ENCODE data around the gene FARS2. TPM values are rescaled to one million over a fixed set of nuclear protein-coding genes. Genes with fewer than 3 reads are reported as not detected.

FARS2 gene
- total RNA-seq, 4 donors from 2014 or later: 2.6 to 21.9 (median 15.0) TPM

DNA sequence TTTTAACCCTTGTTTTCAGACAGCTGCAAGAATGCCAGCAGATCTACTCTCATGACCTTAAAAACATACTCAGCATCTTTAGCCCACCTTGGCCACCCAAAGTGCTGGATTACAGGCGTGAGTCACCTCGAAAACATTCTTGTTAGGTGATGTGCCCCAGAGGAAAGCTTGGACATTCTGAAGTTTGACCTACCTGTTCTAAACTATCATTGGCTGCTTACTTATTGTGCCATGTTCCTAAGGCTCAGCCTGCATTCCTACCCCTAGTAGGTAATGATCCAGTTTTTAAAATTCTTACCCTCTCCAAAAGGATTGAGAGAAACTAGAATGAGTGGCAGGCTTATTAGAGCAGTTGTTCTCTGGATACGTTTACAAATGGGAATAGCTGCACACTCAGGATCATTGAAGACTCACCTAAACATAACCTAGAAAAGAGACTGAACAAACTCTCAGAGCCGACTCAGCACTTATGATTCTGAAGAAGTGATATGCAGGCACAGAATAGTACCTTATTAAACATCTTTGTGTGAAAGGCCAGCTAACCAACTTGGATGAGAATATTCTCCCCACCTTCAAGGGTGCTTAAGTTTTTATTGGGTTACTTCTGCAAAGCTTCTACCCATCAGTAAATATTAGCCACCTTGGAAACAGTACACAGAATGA is 383.3 kb downstream of the FARS2 start:
- H3K9me3 ChIP-seq: peaks cover 7 to 8% of the 10 kb centered on the region in 2 donors
- no peak overlapping the region for H3K4me3 ChIP-seq
- TF ChIP-seq EP300 (IDR thresholded peaks at IDR 0.05; ENCODE audit: low read depth): no peak
- no peak for TF ChIP-seq POLR2A (IDR thresholded peaks at IDR 0.05)
- TF ChIP-seq, protein P1, sequence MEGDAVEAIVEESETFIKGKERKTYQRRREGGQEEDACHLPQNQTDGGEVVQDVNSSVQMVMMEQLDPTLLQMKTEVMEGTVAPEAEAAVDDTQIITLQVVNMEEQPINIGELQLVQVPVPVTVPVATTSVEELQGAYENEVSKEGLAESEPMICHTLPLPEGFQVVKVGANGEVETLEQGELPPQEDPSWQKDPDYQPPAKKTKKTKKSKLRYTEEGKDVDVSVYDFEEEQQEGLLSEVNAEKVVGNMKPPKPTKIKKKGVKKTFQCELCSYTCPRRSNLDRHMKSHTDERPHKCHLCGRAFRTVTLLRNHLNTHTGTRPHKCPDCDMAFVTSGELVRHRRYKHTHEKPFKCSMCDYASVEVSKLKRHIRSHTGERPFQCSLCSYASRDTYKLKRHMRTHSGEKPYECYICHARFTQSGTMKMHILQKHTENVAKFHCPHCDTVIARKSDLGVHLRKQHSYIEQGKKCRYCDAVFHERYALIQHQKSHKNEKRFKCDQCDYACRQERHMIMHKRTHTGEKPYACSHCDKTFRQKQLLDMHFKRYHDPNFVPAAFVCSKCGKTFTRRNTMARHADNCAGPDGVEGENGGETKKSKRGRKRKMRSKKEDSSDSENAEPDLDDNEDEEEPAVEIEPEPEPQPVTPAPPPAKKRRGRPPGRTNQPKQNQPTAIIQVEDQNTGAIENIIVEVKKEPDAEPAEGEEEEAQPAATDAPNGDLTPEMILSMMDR (IDR thresholded peaks at IDR 0.05): no peak
- TF ChIP-seq POLR2AphosphoS5 (IDR thresholded peaks at IDR 0.05): no peak
- H3K4me1 ChIP-seq: no peaks in the 10 kb centered on the region
- H3K36me3 ChIP-seq: no peaks in the 10 kb centered on the region
- in situ Hi-C loops (cut with MboI; ENCODE audit: low pct_ligation_motif_present in 1 of 4, low pct_unique_long_range_greater_than_20kb in 1 of 4, low sequenced_read_pairs in 3 of 4) (no loop called here), intact Hi-C loops (cut with DNase I; ENCODE audit: low total_unique reads) (no loop called here)
- no peak overlapping the region for H3K27ac ChIP-seq
- DNase-seq: no peak
- 92 to 100% methylated on average over 2 to 4 of the region's 4 CpGs for WGBS, 2 donors (ENCODE audit: low coverage in 1 of 2)
- H3K27me3 ChIP-seq: no peaks in the 10 kb centered on the region

DNA sequence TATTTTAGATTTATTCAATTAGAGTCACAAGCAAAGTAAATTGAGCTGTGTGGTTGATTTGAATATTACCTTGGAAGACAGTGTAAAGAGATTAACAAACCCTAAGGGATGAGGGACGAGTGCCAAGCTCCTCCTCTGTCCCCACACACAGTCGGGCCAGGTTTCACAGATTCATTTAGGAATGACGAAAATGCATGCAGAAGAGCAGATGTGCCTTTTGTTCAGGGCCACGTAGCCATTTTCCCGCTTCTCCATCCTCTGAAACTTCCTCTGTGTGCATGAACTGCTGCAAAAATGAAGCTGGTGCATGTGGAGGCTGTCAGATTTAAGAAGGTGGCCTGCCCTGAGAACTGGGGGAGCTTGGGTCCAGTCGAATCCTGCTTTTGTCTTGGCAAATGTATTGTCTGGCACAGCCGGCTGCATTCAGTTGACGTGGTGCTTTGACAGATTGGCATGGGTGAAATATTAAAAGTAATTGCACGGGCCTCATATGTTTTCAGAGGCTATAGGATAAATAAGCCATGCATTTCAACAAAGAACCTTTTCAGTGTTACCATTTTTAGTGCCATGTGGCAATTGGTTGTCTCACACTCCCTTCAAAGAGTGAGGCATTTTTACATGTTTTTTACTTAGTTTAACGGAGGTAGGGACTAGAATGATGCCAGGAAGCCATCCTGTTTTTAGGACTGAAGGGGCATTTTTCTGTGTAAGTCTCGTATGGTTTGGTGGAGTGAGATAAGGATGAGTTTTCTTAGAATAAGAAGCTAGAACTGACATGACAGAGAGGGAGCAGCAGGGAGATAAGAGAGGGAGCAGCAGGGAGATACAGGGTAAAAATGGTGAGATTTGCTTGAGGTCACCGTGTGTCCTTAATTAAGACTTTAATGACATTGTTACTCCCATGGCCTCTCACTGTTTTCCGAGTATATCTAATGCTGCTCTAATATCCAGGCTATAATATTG is 384.3 kb downstream of the FARS2 start:
- DNase-seq: no peak
- intact Hi-C loops (cut with DNase I; ENCODE audit: low total_unique reads) (no loop called here), in situ Hi-C loops (cut with MboI; ENCODE audit: low pct_ligation_motif_present in 1 of 4, low pct_unique_long_range_greater_than_20kb in 1 of 4, low sequenced_read_pairs in 3 of 4) (no loop called here)
- H3K4me1 ChIP-seq: no peaks in the 10 kb centered on the region
- no peak overlapping the region for H3K27ac ChIP-seq
- H3K9me3 ChIP-seq: peaks cover under 1 to 4% of the 10 kb centered on the region in 2 donors
- H3K4me3 ChIP-seq: no peak overlapping the region
- H3K27me3 ChIP-seq: no peaks in the 10 kb centered on the region
- 90% methylated on average over 9 to 13 of the region's 13 CpGs for WGBS, 2 donors (ENCODE audit: low coverage in 1 of 2)
- TF ChIP-seq, protein P1 (IDR thresholded peaks at IDR 0.05): no peak
- TF ChIP-seq EP300 (IDR thresholded peaks at IDR 0.05; ENCODE audit: low read depth): no peak
- no peak for TF ChIP-seq POLR2AphosphoS5 (IDR thresholded peaks at IDR 0.05)
- no peak for TF ChIP-seq POLR2A (IDR thresholded peaks at IDR 0.05)
- H3K36me3 ChIP-seq: no peaks in the 10 kb centered on the region

DNA sequence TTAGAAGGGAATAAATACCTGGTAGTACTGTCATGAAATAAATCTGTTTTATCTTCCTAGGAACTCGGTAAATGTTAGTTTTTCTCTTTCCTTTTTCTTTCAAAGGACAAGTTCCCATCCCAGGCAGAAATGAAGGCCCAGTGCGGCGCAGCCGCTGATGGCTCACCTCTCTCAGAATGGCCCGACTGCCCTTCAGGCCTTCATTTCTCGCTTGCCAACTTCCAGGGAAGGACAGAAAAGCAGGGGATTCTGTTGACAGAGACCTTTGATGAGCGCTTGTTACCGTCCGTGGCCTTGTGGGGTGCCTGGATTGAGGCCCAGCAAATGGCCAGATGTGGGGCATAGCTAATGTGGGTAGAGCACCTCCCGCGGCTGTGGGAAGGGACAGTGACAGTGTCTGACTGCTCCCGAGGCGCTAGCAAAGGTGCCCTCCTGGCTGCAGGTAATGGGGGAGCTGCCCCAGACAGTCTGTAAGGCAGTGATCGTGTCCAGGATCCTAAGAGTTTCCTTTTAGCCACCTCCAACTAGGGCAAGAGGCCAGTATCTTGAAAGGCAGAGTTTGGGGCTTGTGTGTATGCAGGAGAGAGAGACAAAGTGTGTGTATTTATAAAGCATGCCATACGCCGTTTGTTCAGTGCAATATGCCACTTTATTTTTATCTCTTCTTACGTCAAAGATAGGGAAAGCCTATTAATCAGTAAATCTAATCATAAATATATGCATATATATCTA is 391.3 kb downstream of the FARS2 start:
- H3K4me3 ChIP-seq: no peak overlapping the region
- no peak for TF ChIP-seq POLR2A (IDR thresholded peaks at IDR 0.05)
- no peak for TF ChIP-seq POLR2AphosphoS5 (IDR thresholded peaks at IDR 0.05)
- no peak for TF ChIP-seq EP300 (IDR thresholded peaks at IDR 0.05; ENCODE audit: low read depth)
- TF ChIP-seq, protein P1 (IDR thresholded peaks at IDR 0.05): no peak
- H3K9me3 ChIP-seq: no peaks in the 10 kb centered on the region
- H3K27me3 ChIP-seq: no peaks in the 10 kb centered on the region
- DNase-seq: no peak
- no peak overlapping the region for H3K27ac ChIP-seq
- H3K36me3 ChIP-seq: no peaks in the 10 kb centered on the region
- WGBS, 2 donors (ENCODE audit: low coverage in 1 of 2): 96 to 98% methylated on average over 6 to 17 of the region's 17 CpGs
- intact Hi-C loops (cut with DNase I; ENCODE audit: low total_unique reads) (no loop called here), in situ Hi-C loops (cut with MboI; ENCODE audit: low pct_ligation_motif_present in 1 of 4, low pct_unique_long_range_greater_than_20kb in 1 of 4, low sequenced_read_pairs in 3 of 4) (no loop called here)
- H3K4me1 ChIP-seq: no peaks in the 10 kb centered on the region

DNA sequence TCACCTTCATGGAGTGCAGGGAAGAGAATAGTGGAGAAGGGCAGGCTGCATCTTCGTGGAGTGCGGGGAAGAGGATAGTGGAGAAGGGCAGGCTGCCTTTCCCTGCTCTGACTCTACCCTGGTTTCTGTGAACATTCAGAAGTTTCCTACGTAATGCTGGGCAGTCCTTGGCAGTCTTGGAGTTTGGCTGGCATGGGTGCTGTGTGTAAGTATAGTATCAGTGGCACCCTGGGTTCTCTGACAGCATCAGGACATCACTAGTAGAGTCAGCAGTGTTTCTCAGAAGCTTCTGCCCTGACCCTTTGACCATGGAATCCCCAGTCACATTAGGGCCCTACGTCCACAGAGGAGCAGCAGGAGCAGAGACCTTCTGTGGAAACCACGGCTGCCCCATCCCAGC is 392.5 kb downstream of the FARS2 start:
- H3K4me1 ChIP-seq: no peaks in the 10 kb centered on the region
- no peaks in the 10 kb centered on the region for H3K9me3 ChIP-seq
- no peaks in the 10 kb centered on the region for H3K27me3 ChIP-seq
- no peak overlapping the region for H3K27ac ChIP-seq
- intact Hi-C loops (cut with DNase I; ENCODE audit: low total_unique reads) (no loop called here), in situ Hi-C loops (cut with MboI; ENCODE audit: low pct_ligation_motif_present in 1 of 4, low pct_unique_long_range_greater_than_20kb in 1 of 4, low sequenced_read_pairs in 3 of 4) (no loop called here)
- TF ChIP-seq, protein P1 (IDR thresholded peaks at IDR 0.05): no peak
- TF ChIP-seq POLR2AphosphoS5 (IDR thresholded peaks at IDR 0.05): no peak
- TF ChIP-seq EP300 (IDR thresholded peaks at IDR 0.05; ENCODE audit: low read depth): no peak
- TF ChIP-seq POLR2A (IDR thresholded peaks at IDR 0.05): no peak
- no peak overlapping the region for H3K4me3 ChIP-seq
- H3K36me3 ChIP-seq: no peaks in the 10 kb centered on the region
- WGBS, 2 donors (ENCODE audit: low coverage in 1 of 2): 95 to 100% methylated on average over 2 to 5 of the region's 5 CpGs
- DNase-seq: no peak

Data from transverse colon (tissue), 4 donors.